CMK (cell line): ENCODE data around the gene WDR18.

ENCODE experiments used
- DNase-seq: peaks from one replicate; pipeline ENCODE4 v3.0.0-alpha.2; 2010; ENCODE audit warnings: low read depth

Gene WDR18

DNA sequence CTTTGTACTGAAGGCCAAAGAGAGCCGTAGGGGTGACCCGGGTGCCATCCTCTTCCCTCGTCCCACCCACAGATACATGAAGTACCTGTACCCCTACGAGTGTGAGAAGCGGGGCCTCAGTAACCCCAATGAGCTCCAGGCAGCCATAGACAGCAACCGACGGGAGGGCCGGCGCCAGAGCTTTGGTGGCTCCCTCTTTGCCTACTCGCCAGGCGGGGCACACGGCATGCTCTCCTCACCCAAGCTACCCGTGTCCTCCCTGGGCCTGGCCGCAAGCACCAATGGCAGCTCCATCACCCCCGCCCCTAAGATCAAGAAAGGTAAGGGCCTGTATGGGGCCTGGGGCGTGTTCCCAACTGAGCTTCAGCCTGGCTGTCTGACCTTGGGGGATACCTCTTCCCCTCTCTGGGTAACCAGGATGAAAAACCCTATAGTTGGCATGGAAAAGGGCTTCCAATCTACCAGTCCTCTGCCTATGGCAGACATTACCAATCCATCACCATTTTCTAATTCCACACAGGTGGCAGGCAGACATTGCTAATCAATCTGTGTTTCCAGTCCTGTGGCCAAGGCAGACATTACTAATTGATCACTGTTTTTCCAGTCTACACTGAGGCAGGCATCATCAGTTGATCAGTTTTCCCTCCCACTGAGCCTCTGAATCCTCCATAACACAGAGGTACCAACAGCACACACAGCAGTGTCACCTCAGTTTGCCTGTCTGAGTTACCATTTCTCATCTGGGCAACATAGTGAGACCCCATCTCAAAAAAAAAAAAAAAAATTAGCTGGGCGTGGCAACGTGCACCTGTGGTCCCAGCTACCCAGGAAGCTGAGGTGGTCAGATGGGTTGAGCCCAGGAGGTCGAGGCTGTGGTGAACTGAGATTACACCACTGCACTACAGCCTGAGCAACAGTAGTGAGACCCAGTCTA lies 19.1 kb upstream of the WDR18 start:
- DNase-seq = no peak

DNA sequence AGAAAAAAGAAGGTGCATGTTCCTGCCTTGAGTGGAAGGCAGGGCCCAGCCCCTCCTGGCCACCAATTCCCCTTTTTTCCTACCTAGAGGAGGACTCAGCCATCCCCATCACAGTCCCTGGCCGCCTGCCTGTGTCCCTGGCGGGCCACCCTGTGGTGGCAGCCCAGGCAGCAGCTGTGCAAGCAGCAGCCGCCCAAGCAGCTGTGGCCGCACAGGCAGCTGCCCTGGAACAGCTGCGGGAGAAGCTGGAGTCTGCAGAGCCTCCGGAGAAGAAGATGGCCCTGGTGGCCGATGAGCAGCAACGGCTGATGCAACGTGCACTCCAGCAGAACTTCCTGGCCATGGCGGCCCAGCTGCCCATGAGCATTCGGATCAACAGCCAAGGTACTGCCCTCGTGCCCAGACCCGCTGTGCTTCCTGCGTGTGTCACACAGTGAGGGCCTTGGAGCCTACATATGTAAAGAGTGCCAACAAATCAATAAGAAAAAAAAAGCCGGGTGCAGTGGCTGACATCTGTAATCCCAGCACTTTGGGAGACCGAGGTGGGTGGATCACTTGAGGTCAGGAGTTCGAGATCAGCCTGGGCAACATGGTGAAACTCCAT lies 17.6 kb upstream of the WDR18 start:
- DNase-seq = no peak

DNA sequence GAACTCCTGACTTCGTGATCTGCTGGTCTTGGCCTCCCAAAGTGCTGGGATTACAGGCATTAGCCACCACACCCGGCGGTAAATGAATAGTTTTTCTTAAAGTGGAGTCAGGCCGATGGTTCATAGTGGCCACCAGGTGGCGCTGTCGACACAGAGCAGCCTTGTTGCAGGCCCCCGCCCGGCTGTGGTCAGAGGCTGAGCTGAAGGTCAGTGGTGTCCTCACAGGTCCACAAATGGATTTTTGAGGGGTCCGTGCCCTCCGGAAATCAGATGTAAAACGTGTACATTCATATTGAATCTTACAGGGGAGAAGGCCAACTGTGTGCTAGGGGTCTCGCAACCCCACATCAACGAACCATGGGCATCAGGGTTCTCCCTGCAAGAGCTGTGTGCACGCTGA lies 13.4 kb upstream of the WDR18 start:
- DNase-seq = no peak

DNA sequence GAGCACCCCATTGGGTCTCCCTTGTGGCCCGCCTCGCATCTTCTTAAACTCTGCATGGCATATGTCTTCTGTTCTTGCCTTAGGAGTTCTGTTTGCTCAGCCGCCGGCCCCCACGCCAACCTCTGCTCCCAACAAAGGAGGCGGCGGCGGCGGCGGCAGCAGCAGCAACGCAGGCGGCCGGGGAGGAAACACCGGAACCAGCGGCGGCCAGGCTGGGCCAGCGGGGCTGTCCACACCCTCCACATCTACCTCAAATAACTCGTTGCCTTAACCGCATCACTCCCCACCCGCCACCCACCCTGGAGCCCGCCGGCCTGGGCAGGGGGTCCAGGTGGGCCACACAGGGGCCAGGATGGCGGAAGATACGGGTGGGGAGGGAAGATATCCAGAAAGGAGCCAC lies 12.3 kb upstream of the WDR18 start:
- no peak for DNase-seq

DNA sequence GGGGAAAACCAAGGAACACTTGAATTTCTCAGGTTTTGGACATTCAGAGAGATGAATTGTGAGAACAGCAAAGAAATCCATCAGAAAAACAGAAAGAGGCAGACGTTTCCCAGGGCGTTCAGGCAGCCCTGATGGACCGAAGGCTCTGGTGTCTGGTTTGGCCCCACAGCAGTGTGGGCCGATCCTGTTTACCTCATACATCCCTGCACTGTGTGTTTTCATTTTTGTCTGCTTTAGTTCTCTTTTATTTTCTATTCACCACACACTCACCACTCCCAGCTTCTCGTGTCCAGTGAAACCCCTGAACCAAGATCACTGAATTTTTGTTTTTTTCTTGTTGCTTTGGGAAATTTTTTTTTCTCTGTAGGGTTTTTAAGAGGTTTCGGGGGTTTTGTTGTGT lies 11.9 kb upstream of the WDR18 start:
- DNase-seq = no peak

DNA sequence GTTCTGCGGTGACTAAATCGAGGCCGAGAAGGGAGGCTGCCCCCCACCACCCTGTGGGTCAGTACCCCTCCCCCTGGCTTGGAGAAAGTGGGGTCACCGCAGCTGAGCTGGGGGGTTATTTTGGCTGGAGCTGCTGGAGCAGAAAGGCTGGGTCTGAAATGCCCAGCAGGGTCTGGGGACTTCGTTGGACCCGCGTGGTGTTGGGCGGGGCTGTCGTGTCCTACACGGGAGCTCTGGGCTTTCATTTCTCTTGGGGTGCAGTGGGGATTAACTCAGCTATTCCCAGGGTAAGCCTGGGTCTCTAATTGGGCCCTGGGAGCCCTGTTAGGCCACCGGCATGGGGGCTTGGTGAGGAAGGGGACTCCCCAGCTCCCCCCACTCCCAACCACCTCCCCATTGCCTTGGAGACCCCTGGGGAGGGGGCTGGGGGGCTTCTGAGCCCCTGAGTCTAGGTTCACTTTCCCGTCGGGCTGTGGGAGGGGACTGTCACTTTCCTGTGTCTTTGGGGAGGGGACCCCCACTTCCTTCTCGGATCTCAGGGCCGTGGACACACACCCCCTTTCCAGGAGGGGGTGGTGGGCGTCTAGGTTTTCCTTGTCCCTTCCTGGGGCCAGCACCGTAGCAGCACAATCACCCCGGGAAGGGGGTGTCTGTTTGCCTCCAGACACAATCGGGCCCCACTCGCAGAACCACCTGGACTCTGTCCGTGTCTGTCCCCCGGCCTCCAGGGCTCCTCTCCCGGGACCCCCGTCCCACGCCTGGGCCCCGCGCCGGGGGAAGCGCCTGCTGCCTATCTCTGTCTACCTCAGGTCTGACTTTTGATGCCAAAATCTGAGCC lies 10.2 kb upstream of the WDR18 start:
- no peak for DNase-seq

DNA sequence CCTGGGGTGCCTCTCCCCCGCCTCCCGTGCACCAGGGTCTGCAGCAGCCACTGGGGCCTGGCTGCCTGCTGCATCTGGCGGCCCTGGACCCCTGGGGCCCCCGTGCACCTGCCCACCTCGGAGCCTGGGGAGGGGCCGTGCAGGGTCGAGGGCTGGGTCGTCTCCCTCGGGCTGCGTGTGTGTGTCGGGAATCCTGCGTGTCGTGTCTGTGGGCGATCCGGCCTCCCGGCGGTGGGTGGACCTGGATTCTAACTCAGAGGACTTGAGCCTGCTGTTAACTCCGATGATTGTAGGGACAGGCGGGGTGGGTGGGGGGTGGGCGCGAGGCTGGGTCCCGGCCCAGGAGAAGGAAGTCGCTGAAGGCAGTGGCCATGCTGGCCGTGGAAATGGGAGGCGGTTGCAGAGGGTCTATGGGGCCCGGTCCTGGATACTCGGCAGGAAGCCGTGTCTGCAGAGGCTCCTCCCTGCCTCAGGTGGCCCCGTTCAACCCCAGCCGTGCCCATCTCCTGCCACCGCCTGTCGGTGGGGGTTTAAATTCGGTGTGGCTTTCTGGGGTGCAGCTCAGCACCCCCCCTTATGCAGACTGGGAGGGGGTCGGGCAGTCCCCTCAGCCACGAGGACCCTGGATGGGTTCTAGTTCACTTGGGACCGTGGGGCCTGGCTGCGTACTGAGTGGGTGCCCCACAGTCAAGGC lies 9.4 kb upstream of the WDR18 start:
- DNase-seq = no peak

DNA sequence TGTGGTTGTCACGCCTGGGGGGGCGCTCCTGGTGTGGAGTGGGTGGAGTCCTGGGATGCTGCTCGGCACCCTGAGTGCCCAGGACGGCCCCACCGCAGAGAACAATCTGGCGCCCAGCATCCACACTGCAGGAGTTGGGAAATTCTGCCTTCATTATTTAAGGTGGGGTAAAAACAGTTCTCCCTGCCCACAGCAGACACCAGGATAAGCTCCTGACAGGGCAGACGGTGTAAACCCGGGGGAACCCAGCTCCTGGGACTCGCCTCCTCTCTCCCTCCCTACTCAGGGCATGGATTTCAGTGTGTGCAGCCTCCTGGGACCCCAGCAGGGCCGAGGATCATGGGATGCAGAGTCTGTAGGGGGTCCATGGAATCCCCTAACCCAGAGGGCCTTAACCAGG lies 7.7 kb upstream of the WDR18 start:
- DNase-seq = no peak

DNA sequence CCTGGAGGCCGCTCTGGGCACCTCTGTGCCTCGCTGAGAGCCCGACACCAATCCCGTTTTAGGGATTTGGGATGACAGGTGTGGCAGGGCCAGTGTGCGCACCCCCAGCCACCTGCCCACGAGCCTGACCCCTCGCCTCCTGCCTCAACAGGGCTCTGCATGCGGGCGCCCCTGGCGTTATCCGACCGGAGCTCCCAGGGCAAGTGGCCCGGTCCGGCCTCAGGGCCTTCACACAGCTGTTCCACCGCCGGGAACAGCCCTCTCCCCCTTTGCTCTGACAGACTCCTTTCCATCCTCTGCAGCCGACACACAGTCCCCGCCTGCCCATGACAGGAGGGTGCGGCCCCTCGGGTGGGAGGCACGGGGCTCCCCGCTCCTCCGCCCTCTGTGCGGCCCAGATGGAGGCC lies 7.1 kb upstream of the WDR18 start:
- no peak for DNase-seq

DNA sequence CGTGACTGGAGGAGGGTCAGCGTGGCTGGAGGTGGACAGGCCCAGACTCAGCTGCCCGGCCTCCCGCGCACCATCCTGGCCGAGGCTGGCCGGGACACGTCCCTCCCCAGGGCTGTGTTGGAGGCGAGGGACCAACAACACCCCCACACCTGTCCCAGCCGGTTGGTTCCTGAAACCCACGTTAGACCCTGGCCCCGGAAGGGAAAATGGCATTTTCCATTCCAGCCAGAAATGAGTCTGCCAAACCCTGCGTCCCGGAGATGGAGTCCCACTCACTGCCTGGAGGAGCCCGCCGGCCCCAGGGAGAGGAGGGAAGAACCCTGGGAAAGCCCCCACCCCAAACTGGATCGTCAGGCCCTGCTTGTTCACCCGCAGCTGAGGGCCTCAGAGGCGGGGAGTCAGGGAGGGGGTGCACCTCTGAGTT lies 4.8 kb upstream of the WDR18 start:
- no peak for DNase-seq

DNA sequence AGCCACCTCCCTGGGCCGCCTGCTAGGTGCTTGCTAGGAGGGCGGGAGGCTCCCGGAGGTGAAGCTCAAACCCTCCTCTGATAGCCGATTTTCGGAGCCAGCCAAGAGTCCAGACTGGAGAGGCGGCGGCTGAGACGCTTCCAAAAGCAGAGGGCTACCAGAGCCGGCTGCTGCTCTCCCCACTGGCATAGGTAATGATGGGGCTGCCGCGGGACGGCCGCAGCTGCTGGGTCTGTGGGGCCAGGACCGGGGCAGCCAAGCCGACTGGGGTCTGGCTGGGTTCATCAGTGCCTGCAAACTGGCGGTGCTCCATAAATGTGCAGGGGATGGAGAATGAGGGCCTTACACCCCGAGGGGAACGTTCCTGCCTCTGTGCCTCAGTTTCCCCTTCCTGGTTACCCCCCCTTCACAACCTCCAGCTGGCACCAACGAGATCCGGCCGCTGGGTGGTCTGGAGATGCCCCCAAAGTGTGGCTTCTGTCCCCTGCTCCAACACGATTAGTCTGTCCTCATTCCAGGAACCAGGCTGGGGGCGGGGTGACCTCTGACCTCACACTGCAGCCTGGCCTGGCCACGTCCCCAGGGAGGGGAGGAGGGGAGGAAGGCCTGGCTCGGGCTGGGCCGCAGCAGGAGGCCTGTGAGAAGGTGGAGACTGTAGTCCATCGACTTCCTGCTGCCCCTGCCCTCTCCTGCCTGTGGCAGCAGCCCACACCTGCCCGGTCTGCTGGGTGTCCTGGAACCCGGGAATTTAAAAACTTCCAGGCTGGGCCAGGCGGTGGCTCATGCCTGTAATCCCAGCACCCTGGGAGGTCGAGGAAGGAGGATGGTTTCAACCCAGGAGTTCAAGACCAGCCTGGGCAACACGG lies 3.8 kb upstream of the WDR18 start:
- no peak for DNase-seq

DNA sequence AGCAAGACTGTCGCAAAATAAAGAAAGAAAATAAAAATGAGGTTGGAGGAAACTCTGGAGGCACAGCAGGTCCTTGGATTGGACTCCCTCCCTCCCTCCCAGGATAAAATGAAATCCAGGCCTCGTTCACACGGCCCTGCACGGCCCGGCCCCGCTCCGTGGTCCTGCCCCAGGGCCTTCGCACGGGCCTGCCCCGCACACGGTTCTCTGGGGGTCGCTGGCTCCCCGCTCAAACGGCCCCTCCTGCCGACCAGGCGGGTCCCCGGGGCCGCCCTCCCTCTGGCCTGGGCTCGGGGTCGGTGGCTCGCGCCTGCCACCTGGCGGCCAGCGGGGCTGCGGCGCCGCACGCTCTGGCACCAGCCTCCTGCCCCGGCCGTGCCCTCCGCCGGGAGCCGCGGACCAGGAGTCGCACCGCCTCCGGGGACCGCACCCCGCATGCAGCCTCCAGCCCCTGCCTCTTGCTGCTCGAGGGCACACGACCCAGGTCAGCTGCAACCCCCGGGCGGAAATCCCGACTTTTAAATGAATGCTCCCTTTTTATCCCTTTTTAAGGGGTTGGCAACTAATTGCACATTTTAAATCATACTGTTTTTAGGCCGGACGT lies 1.5 kb upstream of the WDR18 start:
- peak; percentile 54 for DNase-seq

DNA sequence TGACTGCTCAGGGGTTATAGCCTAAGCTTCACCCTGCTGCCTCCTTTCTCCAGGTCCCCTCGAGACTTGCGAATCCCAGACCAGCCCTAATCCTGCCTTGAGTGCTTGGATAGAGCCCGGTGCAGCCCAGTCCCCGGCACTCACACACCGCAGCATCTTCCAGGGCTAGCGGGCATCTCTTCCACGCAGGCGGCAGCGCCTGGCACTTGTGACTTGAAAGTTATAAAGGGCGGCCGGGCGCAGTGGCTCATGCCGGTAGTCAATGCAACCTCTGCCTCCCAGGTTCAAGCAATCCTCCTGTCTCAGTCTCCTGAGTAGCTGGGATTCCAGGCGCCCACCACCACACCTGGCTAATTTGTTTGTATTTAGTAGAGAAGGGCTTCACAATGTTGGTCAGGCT lies 1.9 kb downstream of the WDR18 start:
- DNase-seq = no peak

DNA sequence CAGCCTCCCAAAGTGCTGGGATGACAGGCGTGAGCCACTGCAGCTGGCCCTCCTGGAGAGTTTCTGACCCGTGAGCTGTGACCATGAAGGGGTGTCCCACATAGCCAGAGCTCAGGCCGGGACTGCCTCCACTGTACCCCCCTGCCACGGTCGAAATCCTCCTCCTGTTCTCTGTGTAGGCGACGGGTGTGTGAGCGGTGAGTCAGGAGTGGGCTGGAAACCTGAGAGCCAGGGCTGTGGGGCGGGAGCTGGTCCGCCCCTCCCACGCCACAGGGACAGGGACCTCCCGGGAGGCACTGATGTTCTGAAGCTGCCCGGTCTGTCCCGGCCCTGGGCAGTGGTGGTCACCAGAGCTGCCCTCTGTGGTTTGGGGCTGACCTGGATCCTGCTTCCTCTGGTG lies 3.9 kb downstream of the WDR18 start:
- DNase-seq = no peak

DNA sequence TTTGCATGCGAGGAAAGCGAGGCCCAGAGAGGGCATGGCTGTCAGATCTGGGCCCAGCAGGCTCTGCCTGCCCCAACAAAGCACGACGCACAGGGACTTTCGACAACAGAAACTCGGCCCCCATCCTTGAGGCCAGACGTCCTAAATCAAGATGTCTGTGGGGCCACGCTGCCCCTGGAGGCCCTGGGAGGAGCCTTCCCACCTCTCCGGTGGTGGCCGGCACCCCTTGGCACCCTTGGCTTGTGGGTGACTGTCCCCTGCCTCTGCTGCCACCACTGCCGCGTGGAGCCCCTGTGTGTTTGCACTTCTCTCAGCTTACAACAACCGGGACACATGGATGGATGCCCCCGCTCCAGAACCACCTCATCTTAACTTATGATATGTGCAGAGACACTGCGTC lies 4.4 kb downstream of the WDR18 start:
- no peak for DNase-seq

DNA sequence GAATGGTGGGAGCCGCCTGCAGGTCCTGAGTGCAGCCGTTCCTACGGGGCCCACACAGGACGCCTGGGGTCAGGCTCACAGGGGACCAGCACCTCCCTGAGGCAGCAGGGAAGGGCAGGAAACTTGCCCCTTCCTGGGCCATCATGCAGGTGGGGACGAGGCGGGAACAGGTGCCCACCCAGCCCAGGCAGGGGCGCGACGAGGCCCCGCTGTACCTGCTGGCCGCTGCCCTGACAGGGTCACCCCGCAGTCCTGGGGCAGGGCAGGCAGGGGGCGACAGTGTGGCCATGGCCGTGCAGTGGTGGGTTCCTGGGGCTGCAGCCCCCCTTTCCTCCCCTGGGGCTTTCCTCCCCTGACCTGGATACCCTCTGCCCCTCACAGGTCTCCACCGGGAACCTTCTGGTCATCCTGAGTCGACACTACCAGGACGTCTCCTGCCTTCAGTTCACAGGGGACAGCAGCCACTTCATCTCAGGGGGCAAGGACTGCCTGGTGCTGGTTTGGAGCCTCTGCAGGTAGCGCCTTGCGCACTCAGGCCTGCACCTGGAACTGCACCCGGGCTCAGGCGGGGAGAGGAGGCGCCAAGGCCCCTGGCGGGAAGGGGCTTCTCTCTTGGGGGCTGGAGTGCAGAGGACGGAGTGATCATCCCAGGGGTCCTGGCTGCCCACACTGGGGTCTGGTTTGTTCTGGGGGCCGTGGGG lies 5.4 kb downstream of the WDR18 start:
- DNase-seq = no peak

DNA sequence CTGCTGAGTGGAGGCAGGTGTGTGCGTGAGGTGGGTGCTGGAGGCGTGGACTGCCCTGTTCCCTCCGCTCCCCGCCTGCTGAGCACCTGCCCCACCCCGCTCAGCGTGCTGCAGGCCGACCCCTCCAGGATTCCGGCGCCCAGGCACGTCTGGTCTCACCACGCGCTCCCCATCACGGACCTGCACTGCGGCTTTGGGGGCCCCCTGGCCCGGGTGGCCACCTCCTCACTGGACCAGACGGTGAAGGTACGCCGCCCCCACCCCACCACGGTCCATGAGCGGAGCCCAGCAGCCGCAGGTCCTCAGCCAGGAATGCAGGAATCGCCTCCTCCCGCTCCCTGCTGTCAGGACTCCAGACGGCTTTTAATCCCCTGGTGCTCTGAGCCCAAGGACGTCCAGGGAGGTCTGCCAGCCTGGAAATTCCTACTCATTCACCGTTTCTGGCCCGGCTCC lies 6.0 kb downstream of the WDR18 start:
- no peak for DNase-seq

DNA sequence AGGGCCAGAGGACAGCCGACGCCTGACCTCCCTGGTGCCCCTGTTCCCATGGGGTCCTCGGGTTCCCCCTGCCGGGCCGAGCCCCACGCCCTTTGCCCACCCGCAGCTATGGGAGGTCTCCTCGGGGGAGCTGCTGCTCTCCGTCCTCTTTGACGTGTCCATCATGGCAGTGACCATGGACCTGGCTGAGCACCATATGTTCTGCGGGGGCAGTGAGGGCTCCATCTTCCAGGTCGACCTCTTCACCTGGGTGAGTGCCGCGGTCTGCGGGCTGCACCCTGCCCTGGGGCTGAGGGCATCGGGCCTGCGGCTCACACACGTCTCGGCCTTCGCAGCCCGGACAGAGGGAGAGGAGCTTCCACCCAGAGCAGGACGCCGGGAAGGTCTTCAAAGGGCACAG lies 6.6 kb downstream of the WDR18 start:
- DNase-seq = no peak

DNA sequence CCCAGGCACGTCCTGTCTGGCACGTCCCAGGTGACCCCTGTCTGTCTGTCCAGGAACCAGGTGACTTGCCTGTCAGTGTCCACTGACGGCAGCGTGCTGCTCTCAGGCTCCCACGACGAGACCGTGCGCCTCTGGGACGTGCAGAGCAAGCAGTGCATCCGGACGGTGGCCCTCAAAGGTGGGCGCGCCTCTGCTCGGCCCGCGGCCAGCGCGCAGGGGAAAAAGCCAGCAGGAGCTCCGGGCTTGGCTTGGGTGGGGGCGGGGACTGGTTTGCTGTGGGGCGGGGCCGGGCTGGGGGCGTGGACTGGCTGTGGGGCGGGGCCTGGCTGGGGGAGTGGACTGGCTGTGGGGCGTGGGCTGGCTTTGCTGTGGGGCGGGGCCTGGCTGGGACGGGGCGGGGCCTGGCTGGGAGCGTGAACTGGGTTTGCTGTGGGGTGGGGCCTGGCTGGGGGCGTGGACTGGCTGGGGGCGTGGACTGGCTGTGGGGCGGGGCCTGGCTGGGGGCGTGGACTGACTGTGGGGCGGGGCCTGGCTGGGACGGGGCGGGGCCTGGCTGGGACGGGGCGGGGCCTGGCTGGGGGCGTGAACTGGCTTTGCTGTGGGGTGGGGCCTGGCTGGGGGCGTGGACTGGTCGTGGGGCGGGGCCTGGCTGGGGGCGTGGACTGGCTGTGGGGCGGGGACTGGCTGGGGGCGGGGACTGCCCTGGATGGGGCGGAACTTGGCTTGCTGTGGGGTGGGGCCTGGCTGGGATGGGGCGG lies 7.2 kb downstream of the WDR18 start:
- DNase-seq = peak; percentile 39
